GM21381 (cell line): Measurements from ENCODE around the gene GOLGA8K.
"Not testable (repeated sequence)": the region's sequence is repeated elsewhere in the genome, so short reads cannot be mapped to it uniquely, and the experiment has no call there.

Experiments
- ATAC-seq: cut with Tn5 transposase; IDR thresholded peaks from one replicate; pipeline ENCODE4 v1.9.1; 2021; ENCODE audit warnings: mild to moderate bottlenecking, moderate library complexity; ENCODE audit not compliant: unreplicated experiment

Gene GOLGA8K

GRCh38 chr15:32358462-32358861 is 44.6 kb downstream of the GOLGA8K start:
- ATAC-seq = not testable (repeated sequence)

- ATAC-seq = not testable (repeated sequence)
Measured at GRCh38 chr15:32356909-32357308, 46.2 kb downstream of the GOLGA8K start.

DNA sequence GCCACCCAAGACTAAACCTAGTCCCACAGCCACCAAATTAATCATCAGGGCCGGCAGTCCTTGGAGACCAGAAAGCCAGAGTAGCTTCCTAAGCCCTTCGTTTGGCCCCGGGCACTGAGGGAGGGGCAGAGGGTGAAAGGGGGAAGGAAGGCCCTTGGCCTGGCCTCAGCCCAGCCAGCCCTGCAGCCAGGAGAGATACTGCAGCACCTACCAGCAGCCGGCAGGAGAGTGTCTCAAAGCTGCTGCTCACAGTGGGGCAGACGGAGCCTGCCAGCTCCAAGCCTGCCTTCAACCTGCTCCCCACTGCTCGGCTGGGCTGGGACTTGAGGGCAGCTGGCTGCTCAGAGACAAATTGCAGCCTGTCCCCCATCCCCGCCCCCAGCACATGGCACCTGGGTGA is 50.3 kb downstream of the GOLGA8K start:
- not testable (repeated sequence) for ATAC-seq

- not testable (repeated sequence) for ATAC-seq
Measured at GRCh38 chr15:32350563-32351220, 52.4 kb downstream of the GOLGA8K start.

- not testable (repeated sequence) for ATAC-seq
Measured at GRCh38 chr15:32347037-32347436, 56.1 kb downstream of the GOLGA8K start.

DNA sequence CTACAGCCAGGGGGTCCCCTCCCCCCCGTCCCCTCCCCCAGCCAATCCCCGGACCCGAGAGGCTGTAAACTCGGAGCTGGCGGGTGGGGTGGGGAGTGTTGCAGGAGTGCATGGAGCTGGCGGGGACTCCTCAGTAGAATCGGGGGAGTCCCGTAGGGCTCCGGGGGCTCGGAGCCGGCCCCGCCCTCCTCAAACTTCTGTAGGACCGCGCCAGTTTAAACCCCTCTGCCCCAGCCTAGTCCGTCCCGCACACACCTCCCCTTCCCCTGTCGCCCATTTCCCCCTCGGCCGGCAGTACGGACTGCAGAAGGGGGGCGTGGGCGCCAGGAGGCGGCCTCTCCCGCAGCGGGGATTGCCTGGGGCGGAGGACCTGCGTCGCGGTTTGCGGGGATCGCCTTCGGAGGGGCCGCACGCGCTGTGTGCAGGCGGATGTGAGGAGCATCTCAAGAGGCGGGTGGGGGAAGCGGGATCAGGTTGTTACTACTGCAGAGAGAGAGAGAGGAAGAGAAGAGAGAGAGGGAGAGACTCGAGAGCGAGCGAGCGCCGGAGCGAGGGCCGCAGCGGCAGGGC is 57.0 kb downstream of the GOLGA8K start:
- not testable (repeated sequence) for ATAC-seq

DNA sequence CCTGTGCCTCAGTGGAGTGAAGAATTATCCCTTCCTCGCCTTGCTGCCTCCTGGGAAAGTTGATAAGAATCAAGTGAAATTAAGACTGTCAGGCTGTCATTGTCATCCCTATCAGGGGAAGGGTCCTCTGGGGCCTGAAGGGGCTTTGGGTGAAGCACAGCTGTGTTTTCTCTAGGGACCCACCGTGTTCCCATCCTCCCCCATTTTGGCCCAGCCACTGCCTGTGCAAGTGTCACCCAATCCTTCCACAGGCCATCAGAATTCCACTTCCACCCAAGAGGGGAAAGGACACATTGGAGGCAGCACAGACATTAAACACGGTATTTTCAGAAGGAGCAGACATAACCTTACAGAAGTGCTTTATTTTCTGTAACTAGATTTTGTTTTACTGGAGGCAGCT is 59.2 kb downstream of the GOLGA8K start:
- ATAC-seq = not testable (repeated sequence)
